Suprapubic skin (tissue), 4 donors: ENCODE data around the gene MSANTD2. TPM values are rescaled to one million over a fixed set of nuclear protein-coding genes. Genes with fewer than 3 reads are reported as not detected.

ENCODE experiments used
- DNase-seq, 2 donors: peaks; one replicate each; pipeline ENCODE4 v3.0.0-alpha.2; 2019; ENCODE audit warnings: low spot score in 2 of 2
- H3K27ac ChIP-seq: fragments of 200-600 bp; sonication (generic); one replicate; pipeline ENCODE4 v1.5.1; 2019
- H3K27me3 ChIP-seq: fragments of 200-600 bp; sonication (generic); one replicate; pipeline ENCODE4 v1.5.1; 2019
- H3K36me3 ChIP-seq: fragments of 200-600 bp; sonication (generic); one replicate; pipeline ENCODE4 v1.5.1; 2019
- H3K4me1 ChIP-seq: fragments of 200-600 bp; sonication (generic); one replicate; pipeline ENCODE4 v1.5.1; 2019
- H3K4me3 ChIP-seq: fragments of 200-600 bp; sonication (generic); one replicate; pipeline ENCODE4 v1.5.1; 2019; ENCODE audit warnings: mild to moderate bottlenecking
- H3K9me3 ChIP-seq: fragments of 200-600 bp; sonication (generic); one replicate; pipeline ENCODE4 v1.5.1; 2019
- CTCF ChIP-seq, 2 donors: fragments of 200-600 bp in 1 of 2; fragments of 450-650 bp in 1 of 2; sonication (generic) in 1 of 2; IDR thresholded peaks; one replicate each; pipeline ENCODE4 v1.5.1; 2016 to 2019; ENCODE audit warnings: antibody characterized with exemption in 2 of 2, mild to moderate bottlenecking in 1 of 2, moderate library complexity in 1 of 2
- EP300 ChIP-seq: sonication (generic); formaldehyde crosslinking; IDR thresholded peaks from one replicate; pipeline ENCODE4 v1.6.1; 2017; ENCODE audit warnings: antibody characterized with exemption
- POLR2A ChIP-seq, 2 donors: fragments of 450-650 bp; IDR thresholded peaks; one replicate each; pipeline ENCODE4 v1.6.1; 2017; ENCODE audit warnings: antibody characterized with exemption in 2 of 2, mild to moderate bottlenecking in 2 of 2, moderate library complexity in 2 of 2
- POLR2AphosphoS5 ChIP-seq, 3 donors: sonication (generic); formaldehyde crosslinking; IDR thresholded peaks; one replicate each; pipeline ENCODE4 v1.6.1; 2017; ENCODE audit warnings: antibody characterized with exemption in 3 of 3
- WGBS: methylation state at CpG from one replicate; pipeline ENCODE4 v1.1.5; 2018; 5-methylcytosine and 5-hydroxymethylcytosine counted together
- total RNA-seq, 4 donors: library from RNA; depleted of rRNA; stranded (reverse); fragments of >200 nt; gene quantifications; one replicate each; pipeline ENCODE4 v1.1.0, GENCODE V29; 2016

Gene MSANTD2
- total RNA-seq, 4 donors from 2014 or later, result 5.5 to 42.5 (median 11.7) TPM

- H3K27me3 ChIP-seq, result no peaks in the 10 kb centered on the region
- TF ChIP-seq POLR2AphosphoS5 (IDR thresholded peaks at IDR 0.05) (no peak), EP300 (no peak), POLR2A (IDR thresholded peaks at IDR 0.05) (no peak), CTCF (IDR thresholded peaks at IDR 0.05) (no peak)
- no peaks in the 10 kb centered on the region for H3K36me3 ChIP-seq
- no peaks in the 10 kb centered on the region for H3K9me3 ChIP-seq
- H3K4me3 ChIP-seq, result peak overlapping the region; percentile 99
- peak overlapping the region; percentile 95 for H3K27ac ChIP-seq
- WGBS, result 1% methylated on average over 8 of the region's 8 CpGs
- DNase-seq, result no peak
- H3K4me1 ChIP-seq, result peaks cover 32% of the 10 kb centered on the region
Measured at GRCh38 chr11:124801014-124801413, 808 bp upstream of the MSANTD2 start.

- WGBS, result 0% methylated on average over 24 of the region's 83 CpGs
- peaks cover 32% of the 10 kb centered on the region for H3K4me1 ChIP-seq
- H3K9me3 ChIP-seq, result no peaks in the 10 kb centered on the region
- no peaks in the 10 kb centered on the region for H3K36me3 ChIP-seq
- no peaks in the 10 kb centered on the region for H3K27me3 ChIP-seq
- peak in 1 of 2 donors; percentile 69 for DNase-seq
- peak overlapping the region; percentile 99 for H3K4me3 ChIP-seq
- H3K27ac ChIP-seq, result peak overlapping the region; percentile 95
- TF ChIP-seq EP300 (no peak), POLR2A (IDR thresholded peaks at IDR 0.05) (no peak), CTCF (IDR thresholded peaks at IDR 0.05) (no peak), POLR2AphosphoS5 (IDR thresholded peaks at IDR 0.05) (no peak)
Measured at GRCh38 chr11:124799348-124800225, 619 bp downstream of the MSANTD2 start.

GRCh38 chr11:124798991-124799347, 1.2 kb downstream of the MSANTD2 start:
- H3K9me3 ChIP-seq, result no peaks in the 10 kb centered on the region
- TF ChIP-seq CTCF (IDR thresholded peaks at IDR 0.05) (no peak), EP300 (no peak), POLR2AphosphoS5 (IDR thresholded peaks at IDR 0.05) (no peak), POLR2A (IDR thresholded peaks at IDR 0.05) (no peak)
- peak overlapping the region; percentile 95 for H3K27ac ChIP-seq
- H3K4me1 ChIP-seq, result peaks cover 32% of the 10 kb centered on the region
- no peaks in the 10 kb centered on the region for H3K36me3 ChIP-seq
- H3K4me3 ChIP-seq, result peak overlapping the region; percentile 99
- no peak for DNase-seq
- H3K27me3 ChIP-seq, result no peaks in the 10 kb centered on the region
- WGBS, result 2% methylated on average over 8 of the region's 8 CpGs

GRCh38 chr11:124796312-124796711, 3.9 kb downstream of the MSANTD2 start:
- 84% methylated on average over 3 of the region's 3 CpGs for WGBS
- H3K36me3 ChIP-seq, result no peaks in the 10 kb centered on the region
- H3K9me3 ChIP-seq, result no peaks in the 10 kb centered on the region
- H3K4me3 ChIP-seq, result no peak overlapping the region
- TF ChIP-seq CTCF (IDR thresholded peaks at IDR 0.05) (no peak), EP300 (no peak), POLR2AphosphoS5 (IDR thresholded peaks at IDR 0.05) (no peak), POLR2A (IDR thresholded peaks at IDR 0.05) (no peak)
- no peak for DNase-seq
- no peak overlapping the region for H3K27ac ChIP-seq
- no peaks in the 10 kb centered on the region for H3K27me3 ChIP-seq
- H3K4me1 ChIP-seq, result peaks cover 27% of the 10 kb centered on the region

- Histone ChIP-seq H3K4me3 (no peak overlapping the region), H3K9me3 (no peaks in the 10 kb centered on the region), H3K27me3 (no peaks in the 10 kb centered on the region), H3K36me3 (no peaks in the 10 kb centered on the region), H3K4me1 (peaks cover 12% of the 10 kb centered on the region), H3K27ac (no peak overlapping the region)
- no peak for DNase-seq
- TF ChIP-seq POLR2AphosphoS5 (IDR thresholded peaks at IDR 0.05) (no peak), EP300 (no peak), CTCF (IDR thresholded peaks at IDR 0.05) (peak in 1 of 2 donors; percentile 37), POLR2A (IDR thresholded peaks at IDR 0.05) (no peak)
- 74% methylated on average over 2 of the region's 2 CpGs for WGBS
Measured at GRCh38 chr11:124793466-124794278, 6.5 kb downstream of the MSANTD2 start.
